HG02852 (cell line): ENCODE measurements around the gene MYH16.
"Not testable (repeated sequence)": the region's sequence is repeated elsewhere in the genome, so short reads cannot be mapped to it uniquely, and the experiment has no call there.

ENCODE experiments used
- ATAC-seq: cut with Tn5 transposase; IDR thresholded peaks from one replicate; pipeline ENCODE4 v1.9.1; 2021; ENCODE audit warnings: mild to moderate bottlenecking, moderate library complexity; ENCODE audit not compliant: unreplicated experiment

Gene MYH16

GRCh38 chr7:99272476-99273045, at the start of gene MYH16:
Gene MYH16 (plus strand): TSS chr7:99272839.
- no peak for ATAC-seq

GRCh38 chr7:99224263-99224898, 48.3 kb upstream of the MYH16 start:
- ATAC-seq = not testable (repeated sequence)

GRCh38 chr7:99224899-99225265, 47.8 kb upstream of the MYH16 start:
- ATAC-seq = no peak

GRCh38 chr7:99229234-99229633, 43.4 kb upstream of the MYH16 start:
- no peak for ATAC-seq

GRCh38 chr7:99232082-99232770, 40.4 kb upstream of the MYH16 start:
- ATAC-seq = no peak

- ATAC-seq = not testable (repeated sequence)
Measured at GRCh38 chr7:99232955-99233354, 39.7 kb upstream of the MYH16 start.

GRCh38 chr7:99234185-99234584, 38.5 kb upstream of the MYH16 start:
- ATAC-seq = no peak

- no peak for ATAC-seq
Measured at GRCh38 chr7:99235925-99236324, 36.7 kb upstream of the MYH16 start.

GRCh38 chr7:99237876-99238275, 34.8 kb upstream of the MYH16 start:
- ATAC-seq = not testable (repeated sequence)

GRCh38 chr7:99238558-99239341, 33.9 kb upstream of the MYH16 start:
- no peak for ATAC-seq

GRCh38 chr7:99242682-99243081, 30.0 kb upstream of the MYH16 start:
- ATAC-seq = no peak

- no peak for ATAC-seq
Measured at GRCh38 chr7:99243751-99244337, 28.8 kb upstream of the MYH16 start.

GRCh38 chr7:99244939-99245338, 27.7 kb upstream of the MYH16 start:
- no peak for ATAC-seq

GRCh38 chr7:99248391-99249095, 24.1 kb upstream of the MYH16 start:
- ATAC-seq = no peak

GRCh38 chr7:99249985-99250575, 22.6 kb upstream of the MYH16 start:
- ATAC-seq = no peak

GRCh38 chr7:99252166-99252895, 20.3 kb upstream of the MYH16 start:
- no peak for ATAC-seq

- ATAC-seq = no peak
Measured at GRCh38 chr7:99253369-99253768, 19.3 kb upstream of the MYH16 start.

- ATAC-seq = no peak
Measured at GRCh38 chr7:99254390-99254789, 18.2 kb upstream of the MYH16 start.

- no peak for ATAC-seq
Measured at GRCh38 chr7:99255463-99255862, 17.2 kb upstream of the MYH16 start.

- ATAC-seq = no peak
Measured at GRCh38 chr7:99257065-99257464, 15.6 kb upstream of the MYH16 start.
